Thoracic aorta (tissue), 2 donors: Measurements from ENCODE around the gene ZNF208. TPM values are rescaled to one million over a fixed set of nuclear protein-coding genes. Genes with fewer than 3 reads are reported as not detected.

Experiments used
- ATAC-seq: fragments of 150-250 bp; one replicate; pipeline ENCODE4 v1.8.0; 2017; ENCODE audit warnings: low read depth; ENCODE audit not compliant: insufficient number of reproducible peaks, low FRiP score
- DNase-seq: peaks from one replicate; pipeline ENCODE4 v3.0.0-alpha.2; 2020; ENCODE audit warnings: low spot score
- H3K27ac ChIP-seq, 2 donors: fragments of 200-600 bp; sonication (generic); 1 replicate in 1 of 2; 2 replicates in 1 of 2; pipeline ENCODE4 v1.5.1; 2016; ENCODE audit warnings: mild to moderate bottlenecking in 2 of 2, moderate library complexity in 2 of 2
- H3K27me3 ChIP-seq: fragments of 200-600 bp; sonication (generic); replicated peaks from 2 replicates; pipeline ENCODE4 v1.6.0; 2016; ENCODE audit warnings: mild to moderate bottlenecking; ENCODE audit not compliant: insufficient read depth
- H3K36me3 ChIP-seq: fragments of 200-600 bp; sonication (generic); one replicate; pipeline ENCODE4 v1.5.1; 2016
- H3K4me1 ChIP-seq, 2 donors: fragments of 200-600 bp; sonication (generic); 1 replicate in 1 of 2; 2 replicates in 1 of 2; pipeline versions ENCODE4 v1.5.1 to v1.6.0; 2016; ENCODE audit warnings: low read depth in 2 of 2, mild to moderate bottlenecking in 1 of 2; ENCODE audit not compliant: control insufficient read depth in 1 of 2
- H3K4me3 ChIP-seq: fragments of 200-600 bp; sonication (generic); 2 replicates; pipeline ENCODE4 v1.5.1; 2016; ENCODE audit warnings: mild to moderate bottlenecking
- H3K9me3 ChIP-seq: fragments of 200-600 bp; sonication (generic); 2 replicates; pipeline ENCODE4 v1.5.1; 2016
- CTCF ChIP-seq: fragments of 200-600 bp; sonication (generic); IDR thresholded peaks from one replicate; pipeline ENCODE4 v1.5.1; 2019; ENCODE audit warnings: antibody characterized with exemption
- total RNA-seq, 2 donors: library from RNA; depleted of rRNA; stranded (reverse); fragments of >200 nt; gene quantifications; one replicate each; pipeline versions ENCODE4 v1.1.0 to v1.2.3, GENCODE V29; 2016

Gene ZNF208
- total RNA-seq, 2 donors from 2014 or later = 7.7 to 8.4 TPM

DNA sequence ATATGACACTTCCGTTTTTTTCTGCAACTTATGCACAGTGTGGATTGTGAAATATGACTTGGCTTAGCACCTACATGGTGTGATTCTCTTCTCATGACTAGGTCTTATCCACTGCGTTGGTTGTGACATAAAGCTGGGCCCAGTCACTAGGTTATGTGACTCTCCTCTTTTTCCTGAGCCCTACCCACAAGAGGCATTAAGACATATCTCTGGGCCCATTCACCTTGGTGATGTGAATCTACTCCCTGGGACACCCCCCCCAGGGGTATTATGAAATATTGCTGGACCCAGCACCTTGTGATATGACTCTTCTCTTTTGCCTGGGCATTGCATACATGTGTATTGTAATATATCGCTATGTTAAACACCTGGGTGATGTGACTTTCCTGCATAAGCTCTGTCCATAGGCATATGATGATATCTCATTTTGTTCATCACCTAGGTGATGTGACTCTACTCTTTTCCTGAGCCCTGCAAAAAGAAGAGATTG is 89.0 kb downstream of the ZNF208 start:
- ATAC-seq (no peak), DNase-seq (no peak)
- H3K27ac ChIP-seq = no peak overlapping the region
- H3K4me3 ChIP-seq = no peak overlapping the region
- H3K4me1 ChIP-seq = no peaks in the 10 kb centered on the region
- no peak for TF ChIP-seq CTCF
- peaks cover 7% of the 10 kb centered on the region for H3K9me3 ChIP-seq
- no peaks in the 10 kb centered on the region for H3K27me3 ChIP-seq
- no peaks in the 10 kb centered on the region for H3K36me3 ChIP-seq

DNA sequence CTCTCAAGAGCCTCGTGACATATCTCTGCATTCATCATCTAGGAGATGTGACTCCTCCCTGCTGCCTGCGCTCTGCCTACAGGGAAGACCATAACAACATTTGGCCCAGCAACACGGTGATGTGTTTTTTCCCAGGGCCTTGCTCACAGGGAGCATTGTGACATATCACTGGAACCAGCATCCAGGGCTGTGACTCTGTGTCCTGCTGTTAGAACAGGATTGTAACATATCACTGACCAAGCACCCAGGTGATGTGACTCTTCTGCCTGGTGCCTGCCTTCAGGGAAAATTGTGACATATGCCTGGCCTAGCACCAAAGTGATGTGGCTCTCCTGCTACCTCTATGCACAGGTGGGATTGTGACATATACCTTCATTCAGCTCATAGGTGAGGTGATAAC is 95.3 kb downstream of the ZNF208 start:
- no peak for DNase-seq
- ATAC-seq = no peak
- Histone ChIP-seq H3K4me3 (no peak overlapping the region), H3K4me1 (no peaks in the 10 kb centered on the region), H3K27me3 (no peaks in the 10 kb centered on the region), H3K9me3 (peaks cover 10% of the 10 kb centered on the region), H3K27ac (no peak overlapping the region), H3K36me3 (no peaks in the 10 kb centered on the region)
- TF ChIP-seq CTCF = no peak

DNA sequence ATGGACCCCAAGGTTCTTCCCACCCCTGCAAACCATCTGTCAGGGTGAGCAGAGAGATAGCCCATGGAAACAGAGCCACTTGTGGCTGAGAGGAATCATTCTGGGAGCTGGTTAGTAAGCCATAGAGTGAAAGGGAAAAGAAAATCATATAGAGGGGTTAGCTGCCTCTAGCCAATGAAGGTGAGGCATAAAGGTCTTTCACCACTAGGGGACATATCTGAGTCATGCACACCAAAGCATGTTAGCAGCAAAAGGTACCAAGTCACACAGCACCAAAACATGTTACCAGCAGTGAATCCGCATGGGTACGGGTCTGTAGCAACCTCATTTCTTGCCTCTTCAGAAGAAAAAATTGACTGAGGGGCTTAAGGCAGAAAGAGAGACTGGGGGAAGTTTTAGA is 98.1 kb downstream of the ZNF208 start:
- Histone ChIP-seq H3K4me1 (no peaks in the 10 kb centered on the region), H3K27me3 (no peaks in the 10 kb centered on the region), H3K27ac (no peak overlapping the region), H3K9me3 (peaks cover 7% of the 10 kb centered on the region), H3K4me3 (no peak overlapping the region), H3K36me3 (no peaks in the 10 kb centered on the region)
- no peak for TF ChIP-seq CTCF
- no peak for DNase-seq
- no peak for ATAC-seq

DNA sequence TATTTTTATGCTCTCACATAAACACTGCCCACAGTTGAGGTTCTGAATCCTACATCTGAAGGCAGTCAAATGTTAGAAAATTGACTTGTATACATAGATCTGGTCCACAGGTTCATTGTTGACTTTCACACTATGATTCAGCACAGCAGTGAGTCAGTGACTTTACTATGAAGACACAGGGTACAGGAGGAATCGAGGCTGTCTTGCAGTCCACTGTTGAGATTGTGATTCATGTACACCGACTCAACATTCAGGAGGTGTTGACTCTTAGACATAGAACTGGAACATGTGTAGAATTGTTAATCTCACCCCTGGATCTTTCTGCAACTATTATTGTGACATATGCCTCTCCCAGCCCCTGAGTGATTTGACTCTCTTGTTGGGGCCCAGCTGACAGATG is 100.4 kb downstream of the ZNF208 start:
- Histone ChIP-seq H3K27me3 (no peaks in the 10 kb centered on the region), H3K36me3 (no peaks in the 10 kb centered on the region), H3K27ac (no peak overlapping the region), H3K9me3 (peaks cover 7% of the 10 kb centered on the region), H3K4me3 (no peak overlapping the region), H3K4me1 (no peaks in the 10 kb centered on the region)
- no peak for ATAC-seq
- no peak for TF ChIP-seq CTCF
- DNase-seq = no peak

DNA sequence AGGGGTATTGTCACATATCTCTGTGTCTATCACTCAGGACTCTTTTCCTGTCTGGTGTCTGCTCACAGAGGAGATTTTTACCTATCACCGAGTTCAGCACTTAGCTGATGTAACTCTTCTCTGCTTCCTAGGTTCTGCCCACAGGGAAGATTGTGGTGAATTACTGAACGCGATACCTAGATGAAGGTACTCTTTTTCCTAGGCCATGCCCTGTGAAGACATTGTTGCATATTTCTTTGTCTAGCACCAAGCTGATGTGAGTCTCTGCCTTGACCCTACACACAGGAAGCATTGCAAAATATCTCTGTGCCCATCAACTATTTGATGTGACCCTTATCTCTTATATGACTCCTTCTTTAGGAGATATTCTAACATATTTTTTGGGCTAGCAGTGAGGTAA is 102.7 kb downstream of the ZNF208 start:
- Histone ChIP-seq H3K36me3 (no peaks in the 10 kb centered on the region), H3K9me3 (peaks cover 4% of the 10 kb centered on the region), H3K27ac (no peak overlapping the region), H3K27me3 (no peaks in the 10 kb centered on the region), H3K4me3 (no peak overlapping the region), H3K4me1 (no peaks in the 10 kb centered on the region)
- ATAC-seq (no peak), DNase-seq (no peak)
- TF ChIP-seq CTCF = no peak
